Measurements from ENCODE around the gene DNAAF5.

Gene DNAAF5

DNA sequence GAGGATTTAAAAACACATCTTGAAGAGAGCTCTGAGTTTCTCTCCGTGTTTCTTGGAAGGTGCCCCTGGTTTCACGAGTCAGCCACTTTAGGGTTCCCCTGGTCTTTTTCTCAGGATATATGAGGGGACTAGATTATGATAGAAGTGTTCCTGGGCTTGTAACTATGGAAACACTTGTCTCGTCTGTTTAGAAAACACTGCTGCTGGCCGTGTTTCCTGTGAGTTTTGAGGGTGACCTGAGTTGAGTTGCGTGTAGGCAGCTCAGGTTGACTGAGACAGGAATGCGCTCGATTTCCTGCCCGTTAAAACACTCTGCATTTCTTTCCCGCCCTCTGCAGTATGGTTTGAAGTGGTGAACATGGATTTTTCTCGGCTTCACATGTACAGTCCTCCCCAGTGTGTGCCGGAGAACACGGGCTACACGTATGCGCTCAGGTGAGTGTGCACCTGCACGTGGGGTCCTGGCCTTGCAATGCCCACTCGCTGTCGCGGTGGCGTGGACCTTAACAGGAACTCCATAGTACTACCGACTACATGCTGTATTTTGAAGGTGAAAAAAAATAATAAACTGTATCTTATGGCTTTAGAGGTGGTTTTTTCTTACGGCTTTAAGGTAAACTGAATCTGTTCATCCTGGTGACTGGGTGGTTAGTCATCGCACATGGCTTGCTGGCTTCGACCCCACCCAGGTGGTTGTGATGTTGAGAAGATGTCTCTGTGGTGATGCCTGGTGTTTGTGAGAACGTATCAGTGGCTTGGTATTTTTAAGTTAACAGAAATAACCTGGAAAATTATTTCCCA is 105.9 kb downstream of the DNAAF5 start, which contains the start of gene SUN1:
Gene SUN1 (plus strand): TSS at position 310 of the 801 bp plus-strand sequence. CDS start 49 bp downstream, at position 359.
- no peak within 1 kb of the TSS for H2AFZ ChIP-seq (ENCODE audit: low read depth, low read length)
- H3K27me3 ChIP-seq (ENCODE audit: insufficient read depth, low read length) = no peaks in the 10 kb centered on the region
- H3K36me3 ChIP-seq (ENCODE audit: insufficient read depth, low read length) = peaks cover 15% of the 10 kb centered on the region
- no peak within 1 kb of the TSS for H3K4me3 ChIP-seq (ENCODE audit: low read length)
- H3K9me3 ChIP-seq (ENCODE audit: low read length) = no peaks in the 10 kb centered on the region
- H3K4me1 ChIP-seq (ENCODE audit: insufficient read depth, low read length) = peaks cover 4% of the 10 kb centered on the region

DNA sequence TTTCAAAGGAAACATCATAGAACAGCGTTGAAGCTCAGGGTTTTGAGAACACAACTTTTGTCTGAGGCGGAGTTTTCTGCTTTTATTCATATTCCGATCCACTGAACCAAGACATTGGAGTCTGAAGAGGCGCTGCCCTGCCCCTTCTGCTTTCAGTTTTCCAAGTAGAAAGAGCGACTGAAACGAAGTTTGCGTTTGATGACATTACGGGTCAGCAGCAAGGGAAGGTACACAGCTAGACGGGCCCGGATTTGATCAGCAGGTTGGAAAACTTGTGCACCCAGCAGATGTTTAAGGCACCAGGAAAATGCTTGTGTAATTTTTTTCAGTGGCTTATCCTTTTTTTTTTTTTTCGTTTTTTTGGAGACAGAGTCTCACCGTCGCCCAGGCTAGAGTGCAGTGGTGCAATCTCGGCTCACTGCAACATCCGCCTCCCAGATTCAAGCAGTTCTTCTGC is 106.5 kb downstream of the DNAAF5 start:
- Histone ChIP-seq H2AFZ (ENCODE audit: low read depth, low read length) (no peak overlapping the region), H3K27me3 (ENCODE audit: insufficient read depth, low read length) (no peaks in the 10 kb centered on the region), H3K4me1 (ENCODE audit: insufficient read depth, low read length) (peaks cover 4% of the 10 kb centered on the region), H3K9me3 (ENCODE audit: low read length) (no peaks in the 10 kb centered on the region), H3K36me3 (ENCODE audit: insufficient read depth, low read length) (peaks cover 19% of the 10 kb centered on the region), H3K4me3 (ENCODE audit: low read length) (no peak overlapping the region)

DNA sequence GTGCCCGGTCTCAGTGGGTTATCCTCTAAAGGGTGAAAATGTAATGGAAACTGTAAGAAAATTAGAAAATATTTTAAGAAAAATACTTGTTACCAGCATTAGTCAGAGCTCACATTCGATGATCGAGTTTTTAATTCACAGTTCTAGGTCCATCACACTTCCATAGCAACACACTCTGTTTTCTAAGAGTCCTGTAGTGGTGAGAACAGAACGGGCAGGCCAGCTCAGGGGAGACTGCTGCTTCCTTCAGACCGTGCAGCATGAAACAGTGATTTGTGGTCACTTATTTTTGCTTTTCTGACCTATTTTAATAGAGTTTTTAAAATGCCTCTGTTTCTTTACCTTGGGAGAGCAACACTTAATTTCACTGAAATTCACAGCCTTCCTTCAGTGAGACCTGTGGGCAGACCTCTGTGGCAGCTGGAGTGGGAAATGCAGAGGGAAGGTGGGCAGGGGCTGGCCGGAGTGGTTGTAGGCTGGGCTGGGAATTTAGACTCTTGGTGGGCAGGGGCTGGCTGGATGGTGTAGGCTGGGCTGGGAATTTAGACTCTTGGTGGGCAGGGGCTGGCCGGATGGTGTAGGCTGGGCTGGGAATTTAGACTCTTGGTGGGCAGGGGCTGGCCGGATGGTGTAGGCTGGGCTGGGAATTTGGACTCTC is 107.2 kb downstream of the DNAAF5 start:
- no peaks in the 10 kb centered on the region for H3K9me3 ChIP-seq (ENCODE audit: low read length)
- H3K4me3 ChIP-seq (ENCODE audit: low read length) = no peak overlapping the region
- peaks cover 23% of the 10 kb centered on the region for H3K36me3 ChIP-seq (ENCODE audit: insufficient read depth, low read length)
- H3K27me3 ChIP-seq (ENCODE audit: insufficient read depth, low read length) = no peaks in the 10 kb centered on the region
- H3K4me1 ChIP-seq (ENCODE audit: insufficient read depth, low read length) = peaks cover 4% of the 10 kb centered on the region
- no peak overlapping the region for H2AFZ ChIP-seq (ENCODE audit: low read depth, low read length)

DNA sequence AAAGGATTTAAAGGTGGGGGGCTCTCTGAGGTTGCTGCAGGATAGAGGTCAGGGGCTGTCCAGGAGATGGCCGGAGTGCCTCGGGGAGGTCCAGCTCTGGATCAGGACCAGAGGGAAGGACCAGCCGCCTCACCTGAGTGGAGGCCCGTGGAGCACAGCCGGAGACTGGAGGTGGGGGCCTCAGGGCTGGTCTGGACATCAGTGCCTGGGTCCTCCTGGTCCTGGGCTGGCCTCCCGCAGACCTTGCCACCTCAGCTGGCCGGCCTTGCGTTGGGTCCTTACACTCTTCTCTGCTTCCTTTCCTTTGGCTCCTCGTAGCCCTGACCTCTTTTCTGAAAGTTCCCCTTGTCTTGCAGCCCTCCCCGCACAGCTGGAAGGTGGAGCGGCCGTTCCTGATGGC is 107.8 kb downstream of the DNAAF5 start:
- peaks cover 29% of the 10 kb centered on the region for H3K36me3 ChIP-seq (ENCODE audit: insufficient read depth, low read length)
- H3K27me3 ChIP-seq (ENCODE audit: insufficient read depth, low read length) = no peaks in the 10 kb centered on the region
- H3K4me1 ChIP-seq (ENCODE audit: insufficient read depth, low read length) = peaks cover 4% of the 10 kb centered on the region
- no peaks in the 10 kb centered on the region for H3K9me3 ChIP-seq (ENCODE audit: low read length)
- H2AFZ ChIP-seq (ENCODE audit: low read depth, low read length) = no peak overlapping the region
- no peak overlapping the region for H3K4me3 ChIP-seq (ENCODE audit: low read length)

DNA sequence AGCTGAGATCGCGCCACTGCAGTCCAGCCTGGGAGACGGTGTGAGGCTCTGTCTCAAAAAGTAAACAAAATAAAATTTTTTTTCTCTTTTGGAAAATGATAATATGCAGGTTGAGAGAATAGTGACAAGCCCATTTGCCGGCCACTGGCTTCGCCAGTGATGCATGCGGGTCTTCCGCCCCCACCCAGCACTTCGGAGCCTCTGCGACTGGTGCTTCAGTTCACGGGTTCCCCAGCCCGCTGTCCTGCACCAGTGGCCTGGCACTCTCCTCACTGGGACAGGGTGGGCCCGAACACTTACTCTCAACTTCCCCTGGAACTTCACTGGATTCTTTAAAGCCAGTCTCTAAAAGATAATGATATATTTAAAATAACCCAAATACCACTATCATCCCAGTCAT is 108.5 kb downstream of the DNAAF5 start:
- Histone ChIP-seq H3K4me1 (ENCODE audit: insufficient read depth, low read length) (peaks cover 4% of the 10 kb centered on the region), H3K36me3 (ENCODE audit: insufficient read depth, low read length) (peaks cover 32% of the 10 kb centered on the region), H3K4me3 (ENCODE audit: low read length) (no peak overlapping the region), H2AFZ (ENCODE audit: low read depth, low read length) (no peak overlapping the region), H3K27me3 (ENCODE audit: insufficient read depth, low read length) (no peaks in the 10 kb centered on the region), H3K9me3 (ENCODE audit: low read length) (no peaks in the 10 kb centered on the region)

DNA sequence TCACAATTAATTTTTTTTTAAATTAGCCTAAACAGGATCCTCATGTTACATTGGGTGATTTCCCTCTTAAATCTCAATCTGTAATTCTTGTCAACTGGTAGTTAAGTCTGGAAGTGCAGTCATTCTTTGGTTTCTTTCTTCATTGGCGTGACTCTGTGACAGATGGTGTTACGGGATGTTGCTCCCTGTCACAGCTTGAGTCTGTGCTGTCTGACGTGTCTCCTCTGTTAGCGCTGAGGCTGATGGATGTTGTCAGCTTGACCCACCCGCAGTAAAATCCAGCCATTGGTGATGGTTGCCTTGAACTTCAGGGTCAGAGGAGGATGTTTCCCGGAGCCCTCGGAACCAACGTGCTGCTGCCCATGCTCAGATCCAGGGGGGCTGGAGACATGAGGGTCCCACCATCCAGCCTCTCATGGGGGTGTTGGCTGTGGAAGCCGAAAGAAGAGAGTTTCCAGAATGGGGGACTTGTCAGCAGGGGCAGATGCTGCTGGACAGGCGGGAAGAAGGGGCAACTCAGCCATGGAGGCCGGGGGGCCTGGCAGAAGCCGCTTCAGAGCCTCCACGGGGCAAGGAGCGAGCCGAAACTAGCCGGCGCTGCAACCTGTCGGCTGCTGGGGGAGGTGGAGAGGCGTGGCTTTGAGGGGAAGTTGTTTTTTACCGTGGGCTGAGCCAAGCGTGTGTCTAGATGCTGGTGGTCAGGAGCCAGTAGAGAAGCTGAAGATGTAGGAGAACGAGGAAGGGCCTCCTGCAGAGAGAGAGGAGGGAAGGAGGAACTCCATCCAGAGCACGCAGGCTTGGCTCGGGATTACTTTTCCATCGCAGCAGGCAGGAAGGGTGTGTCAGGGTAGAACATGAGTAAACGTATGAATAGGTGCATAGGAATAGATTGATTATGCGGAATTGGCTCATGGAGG is 109.2 kb downstream of the DNAAF5 start:
- Histone ChIP-seq H3K36me3 (ENCODE audit: insufficient read depth, low read length) (peaks cover 36% of the 10 kb centered on the region), H3K9me3 (ENCODE audit: low read length) (no peaks in the 10 kb centered on the region), H3K4me3 (ENCODE audit: low read length) (no peak overlapping the region), H2AFZ (ENCODE audit: low read depth, low read length) (no peak overlapping the region), H3K4me1 (ENCODE audit: insufficient read depth, low read length) (peaks cover 4% of the 10 kb centered on the region), H3K27me3 (ENCODE audit: insufficient read depth, low read length) (no peaks in the 10 kb centered on the region)
